GM18907 (cell line): ENCODE measurements around the gene CFLAR.
A peak's percentile ranks its signal among the peaks of the same experiment; 100 is the strongest.

Experiments used
- ATAC-seq: cut with Tn5 transposase; IDR thresholded peaks from one replicate; pipeline ENCODE4 v1.9.1; 2021; ENCODE audit warnings: mild to moderate bottlenecking, moderate library complexity; ENCODE audit not compliant: unreplicated experiment

The CFLAR gene

DNA sequence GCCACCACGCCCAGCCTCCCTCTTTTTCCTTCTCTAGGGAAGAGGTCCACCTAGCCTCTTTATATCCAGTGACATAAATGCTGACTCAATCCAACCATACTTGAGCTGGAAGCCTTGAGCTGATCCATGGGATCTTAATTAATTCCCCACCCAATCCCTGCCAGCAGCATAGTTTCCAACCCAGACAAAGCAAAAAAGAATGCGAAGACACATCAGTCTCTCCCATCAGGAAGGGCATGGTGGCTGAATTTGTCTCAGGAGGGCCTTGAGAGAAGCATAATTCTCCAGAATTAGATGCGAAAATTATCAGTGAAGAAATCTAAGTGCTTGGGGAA is 89.5 kb downstream of the CFLAR start:
- no peak for ATAC-seq

GRCh38 chr2:201208563-201209252 is 92.7 kb downstream of the CFLAR start:
- peak; percentile 75 for ATAC-seq

- ATAC-seq = no peak
Measured at GRCh38 chr2:201215963-201216362, 100.0 kb downstream of the CFLAR start.

GRCh38 chr2:201216918-201217317 is 101.0 kb downstream of the CFLAR start:
- ATAC-seq = no peak

DNA sequence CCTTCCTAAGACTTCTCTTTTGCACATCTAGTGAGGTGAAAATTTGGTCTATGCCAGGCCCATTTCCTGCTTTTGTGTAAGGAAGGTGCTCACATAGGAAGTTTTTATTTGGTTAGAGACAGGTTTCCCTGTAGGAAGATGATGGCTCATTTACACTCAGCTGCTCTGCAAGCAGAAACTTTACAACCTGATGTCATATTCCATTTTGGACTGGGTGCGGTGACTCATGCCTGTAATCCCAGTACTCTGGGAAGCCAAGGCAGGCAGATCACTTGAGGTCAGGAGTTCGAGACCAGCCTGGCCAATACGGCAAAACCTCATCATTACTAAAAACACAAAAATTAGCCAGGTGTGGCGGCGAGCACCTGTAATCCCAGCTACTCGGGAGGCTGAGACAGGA is 102.8 kb downstream of the CFLAR start:
- no peak for ATAC-seq

DNA sequence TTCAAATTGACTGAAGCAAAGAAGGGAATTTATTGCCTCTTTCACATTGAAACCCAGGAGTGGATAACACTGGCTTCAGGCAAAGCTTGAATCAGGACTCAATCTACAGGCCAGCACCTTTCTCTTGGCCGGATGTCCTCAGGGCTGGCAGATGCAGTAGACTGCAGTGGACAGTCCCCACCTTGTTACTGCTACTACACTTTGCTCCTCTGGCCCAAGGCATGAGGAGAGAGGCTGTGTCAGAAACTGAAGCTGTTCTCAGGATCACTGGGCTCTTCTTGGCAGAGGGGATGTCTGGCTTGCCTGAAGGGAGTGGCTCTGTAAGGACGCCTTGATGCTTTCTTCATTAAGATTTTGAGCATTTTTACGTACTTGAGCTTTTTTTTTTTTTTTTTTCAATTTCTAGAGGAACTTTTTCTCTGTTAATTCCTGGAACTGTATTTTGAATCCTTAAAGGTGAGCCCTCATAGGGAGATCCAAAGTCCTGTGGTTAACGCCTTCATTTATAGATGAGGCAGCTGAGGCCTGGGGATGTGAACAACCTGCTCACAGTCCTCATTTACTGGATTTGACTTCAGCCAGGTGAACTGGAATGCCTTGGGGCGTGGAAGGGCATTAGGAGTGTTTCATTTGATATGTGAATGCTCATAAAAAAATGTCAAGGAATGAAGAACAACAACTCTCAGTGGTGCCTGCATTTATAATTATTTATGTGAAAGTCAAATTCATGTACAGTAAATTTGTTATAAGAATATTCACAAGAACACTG is 103.5 kb downstream of the CFLAR start:
- no peak for ATAC-seq

DNA sequence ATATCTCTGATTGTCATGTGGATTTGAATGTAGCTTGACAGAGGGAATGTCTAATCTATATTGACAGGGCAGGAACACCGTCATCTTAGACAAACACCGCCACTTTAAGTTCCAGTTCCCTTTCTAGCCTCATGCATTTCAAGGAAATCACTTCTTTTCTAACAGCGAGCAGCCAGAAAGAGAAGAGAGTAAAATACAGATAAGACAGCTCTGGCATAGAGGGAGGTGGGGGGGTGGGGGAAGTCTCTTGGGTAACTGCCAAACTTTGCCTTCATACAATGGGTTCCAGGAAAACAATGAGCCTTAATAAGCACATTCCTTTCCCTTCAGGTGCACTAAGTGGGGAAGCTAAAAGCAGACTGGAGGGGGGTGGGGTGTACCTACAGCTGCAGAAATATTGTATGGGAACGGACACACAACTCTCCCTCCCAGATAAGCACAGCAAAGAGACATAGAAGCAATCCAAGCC is 104.2 kb downstream of the CFLAR start:
- ATAC-seq = no peak

DNA sequence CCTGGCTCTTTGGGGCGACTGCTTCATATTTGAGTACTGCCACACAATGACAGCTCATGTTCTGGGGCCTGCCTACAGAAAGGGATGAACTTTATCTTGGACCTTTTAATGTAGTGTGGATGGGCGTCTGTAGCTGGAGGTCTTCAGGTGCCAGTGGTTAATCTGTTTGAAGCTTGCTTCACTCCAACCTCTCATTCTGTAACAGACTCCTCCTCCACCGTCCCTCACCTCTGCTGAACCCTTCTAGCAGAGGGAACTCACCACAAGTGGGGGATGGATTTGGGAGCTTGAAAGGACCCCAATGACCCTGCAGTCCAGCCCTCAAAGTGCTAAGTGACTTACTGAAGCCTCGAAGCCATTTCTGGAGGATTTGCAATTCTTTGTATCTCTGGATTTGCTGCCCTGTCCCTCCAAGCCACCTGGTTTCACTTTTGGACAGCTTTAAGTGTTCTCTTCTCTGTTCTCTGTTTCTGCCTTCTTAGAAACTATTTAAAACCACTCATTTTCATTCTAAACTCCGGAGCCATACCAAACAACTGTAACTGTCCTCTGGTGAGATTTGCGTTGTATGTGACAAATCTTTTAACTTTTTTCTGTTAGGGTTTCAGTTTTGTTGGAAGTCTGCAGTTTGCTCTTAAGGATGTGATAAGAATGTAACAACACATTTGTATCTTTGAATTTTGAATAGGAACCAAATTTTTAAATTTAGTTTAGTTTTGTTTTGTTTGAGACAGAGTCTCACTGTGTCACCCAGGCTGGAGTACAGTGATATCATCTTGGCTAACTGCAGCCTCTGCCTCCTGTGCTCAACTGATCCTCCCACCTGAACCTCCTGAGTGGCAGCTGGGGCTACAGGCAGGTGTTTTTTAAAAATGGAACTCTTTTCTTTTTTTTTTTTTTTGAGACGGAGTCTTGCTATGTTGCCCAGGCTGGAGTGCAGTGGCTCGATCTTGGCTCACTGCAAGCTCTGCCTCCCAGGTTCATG is 107.4 kb downstream of the CFLAR start:
- ATAC-seq = peak; percentile 84
